Stimulated activated CD8-positive, alpha-beta memory T cell treated with anti-CD3 and anti-CD28 coated beads, Interleukin-12 subunit alpha, Interleukin-12 subunit beta, amount 100 ng/mL, for 24 hours (primary cell): ENCODE results near the gene TOMM34.

Experiments
- DNase-seq: peaks from one replicate; pipeline ENCODE4 v3.0.0-alpha.2; 2020; ENCODE audit errors: extremely low read depth

The TOMM34 gene

GRCh38 chr20:44960103-44960852, at the start of gene TOMM34:
Gene TOMM34 (minus strand): TSS chr20:44960397. CDS start chr20:44960333, 64 bp downstream.
- DNase-seq: peak; percentile 93

- DNase-seq: no peak
Observed at GRCh38 chr20:45008521-45009049, 48.4 kb upstream of the TOMM34 start.

- DNase-seq: no peak
Observed at GRCh38 chr20:44997668-44998067, 37.5 kb upstream of the TOMM34 start.

- DNase-seq: no peak
Observed at GRCh38 chr20:44997171-44997570, 37.0 kb upstream of the TOMM34 start.

- no peak for DNase-seq
Observed at GRCh38 chr20:44993343-44993742, 33.1 kb upstream of the TOMM34 start.

GRCh38 chr20:44990957-44991356, 30.8 kb upstream of the TOMM34 start:
- DNase-seq: no peak

GRCh38 chr20:44990425-44990824, 30.2 kb upstream of the TOMM34 start:
- no peak for DNase-seq

GRCh38 chr20:44988631-44989171, 28.5 kb upstream of the TOMM34 start:
- DNase-seq: no peak

- DNase-seq: no peak
Observed at GRCh38 chr20:44983093-44983674, 23.0 kb upstream of the TOMM34 start.

- no peak for DNase-seq
Observed at GRCh38 chr20:44981736-44982406, 21.7 kb upstream of the TOMM34 start.

- DNase-seq: no peak
Observed at GRCh38 chr20:44979090-44979621, 19.0 kb upstream of the TOMM34 start.

GRCh38 chr20:44976698-44977097, 16.5 kb upstream of the TOMM34 start:
- no peak for DNase-seq

GRCh38 chr20:44973053-44973452, 12.9 kb upstream of the TOMM34 start:
- DNase-seq: no peak

GRCh38 chr20:44970243-44970757, 10.1 kb upstream of the TOMM34 start:
- no peak for DNase-seq

GRCh38 chr20:44969300-44969894, 9.2 kb upstream of the TOMM34 start:
- no peak for DNase-seq

- no peak for DNase-seq
Observed at GRCh38 chr20:44967207-44967807, 7.1 kb upstream of the TOMM34 start.

- peak; percentile 87 for DNase-seq
Observed at GRCh38 chr20:44966030-44966961, 6.1 kb upstream of the TOMM34 start, which contains the start of gene STK4. Gene STK4 (plus strand): TSS chr20:44966512. CDS start chr20:44966569, 57 bp downstream.

GRCh38 chr20:44965651-44966029, 5.4 kb upstream of the TOMM34 start:
- DNase-seq: no peak

- DNase-seq: no peak
Observed at GRCh38 chr20:44963325-44964215, 3.4 kb upstream of the TOMM34 start.
